Astrocyte (in vitro differentiated cells and primary cell): ENCODE data around the gene IGF2BP3.

ENCODE experiments used
- CTCF ChIP-seq: IDR thresholded peaks from 2 replicates; pipeline ENCODE4 v1.5.1; 2011; ENCODE audit warnings: low read depth, mild to moderate bottlenecking, inconsistent platforms, low read length, moderate library complexity; ENCODE audit not compliant: insufficient read depth
- EZH2 ChIP-seq: IDR thresholded peaks from 2 replicates; pipeline ENCODE4 v1.6.1; 2012; ENCODE audit warnings: mild to moderate bottlenecking, low read length, inconsistent platforms; ENCODE audit not compliant: insufficient read depth

GRCh38 chr7:23490357-23491135, 20.3 kb upstream of the IGF2BP3 start:
- no peak for TF ChIP-seq CTCF
- TF ChIP-seq EZH2 = no peak
